Measurements from ENCODE around the gene CENPP.

DNA sequence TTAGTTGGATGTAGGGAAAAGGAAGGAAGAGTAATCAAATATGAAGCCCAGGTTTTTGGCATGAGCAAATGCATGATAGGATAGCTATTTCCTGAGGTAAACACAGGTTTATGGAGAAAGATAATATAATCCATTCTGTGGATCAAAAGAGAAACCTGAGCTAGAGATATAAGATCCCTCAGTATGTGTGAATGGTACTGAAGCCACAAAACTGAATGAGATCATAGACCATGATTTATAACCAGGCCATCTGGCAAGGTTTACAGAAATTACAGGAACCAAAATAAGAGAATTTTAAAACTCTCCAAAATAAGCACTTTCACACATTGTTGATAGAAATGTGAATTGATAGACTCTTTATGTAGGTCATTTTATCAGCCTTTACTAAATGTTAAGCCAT, 238.8 kb downstream of the CENPP start:
- no peak for TF ChIP-seq CTCF (IDR thresholded peaks at IDR 0.05)
- no peak for TF ChIP-seq POLR2A (IDR thresholded peaks at IDR 0.05)
- no peak for TF ChIP-seq POLR2AphosphoS5 (IDR thresholded peaks at IDR 0.05)
- TF ChIP-seq EP300 (IDR thresholded peaks at IDR 0.05; ENCODE audit: low read depth): no peak

Data from transverse colon (tissue), 4 donors.